SK-N-SH (cell line): Measurements from ENCODE around the gene PHIP. TPM values are rescaled to one million over a fixed set of nuclear protein-coding genes. Genes with fewer than 3 reads are reported as not detected.

Experiments used
- polyA plus RNA-seq, 3 experiments: library from polyadenylated mRNA; depleted of rRNA; stranded (reverse); fragments of >200 nt; gene quantifications; 2 replicates each; pipeline ENCODE4 v1.2.3, GENCODE V29; 2012

PHIP gene
- polyA plus RNA-seq, 1 of the 3 experiments (the other 2 are of a cell fraction): 1.7 TPM

Other genes with a start within 250 kb of the PHIP start
- 1.8 and 2.4 TPM in 2 replicates for gene IRAK1BP1, start 210.7 kb downstream of the PHIP start, polyA plus RNA-seq (2012; rRNA removed)
- 57.6 and 64.5 TPM in 2 replicates for gene HMGN3, start 156.4 kb upstream of the PHIP start, polyA plus RNA-seq (2012; rRNA removed)